GM12874 (cell line): ENCODE results near the gene RNGTT.

Experiments
- CTCF ChIP-seq: IDR thresholded peaks from 2 replicates; pipeline ENCODE4 v1.5.1; 2011; ENCODE audit warnings: low read depth, mild to moderate bottlenecking, control low read depth, low read length, moderate library complexity; ENCODE audit not compliant: insufficient read depth

The RNGTT gene

GRCh38 chr6:88835210-88835609 lies 128.2 kb downstream of the RNGTT start:
- TF ChIP-seq CTCF = no peak

GRCh38 chr6:88825856-88826255 lies 137.6 kb downstream of the RNGTT start:
- TF ChIP-seq CTCF = no peak

- TF ChIP-seq CTCF = no peak
These were observed 139.4 kb downstream of the RNGTT start for GRCh38 chr6:88823998-88824397.

GRCh38 chr6:88815491-88815890 lies 147.9 kb downstream of the RNGTT start:
- TF ChIP-seq CTCF = no peak

- TF ChIP-seq CTCF = no peak
These were observed 148.5 kb downstream of the RNGTT start for GRCh38 chr6:88814909-88815308.

GRCh38 chr6:88813045-88813444 lies 150.4 kb downstream of the RNGTT start:
- no peak for TF ChIP-seq CTCF

- no peak for TF ChIP-seq CTCF
These were observed 152.7 kb downstream of the RNGTT start for GRCh38 chr6:88810701-88811100.

- no peak for TF ChIP-seq CTCF
These were observed 153.3 kb downstream of the RNGTT start for GRCh38 chr6:88810089-88810488.
